ENCODE measurements around the gene ELAVL2.

DNA sequence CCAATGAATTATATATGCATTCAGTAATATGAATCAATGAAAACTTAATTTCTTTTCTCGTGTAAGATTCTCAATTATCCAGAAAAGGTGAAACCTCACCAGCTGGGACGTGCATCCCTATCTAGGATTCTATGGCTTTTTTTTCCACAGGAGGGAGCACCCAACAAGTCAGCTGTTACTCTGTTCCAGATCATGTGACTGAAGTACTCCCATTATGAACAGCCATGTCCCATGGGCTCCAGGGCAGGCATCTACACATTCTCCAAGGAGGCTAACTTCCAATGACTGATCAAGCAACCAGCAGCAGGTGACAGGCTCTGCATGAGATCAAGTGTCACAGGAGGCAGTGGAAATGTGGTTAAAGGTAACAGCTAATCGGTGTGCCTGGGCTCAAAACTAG, 118.8 kb downstream of the ELAVL2 start:
- TF ChIP-seq GATA2 (IDR thresholded peaks at IDR 0.05; ENCODE audit: low read depth, low read length) (no peak), GATA3 (IDR thresholded peaks at IDR 0.05; ENCODE audit: low read depth, low read length) (no peak)
